GM10248 (cell line): ENCODE results near the gene CPA1.

Experiments
- CTCF ChIA-PET: fragments of 300-600 bp; sonication (Branson Sonifier 250); formaldehyde crosslinking; extraction: SDS; loops from one replicate; lab custom pipeline; 2021; ENCODE audit warnings: antibody characterized with exemption; lab: Yijun Ruan, JAX
- POLR2A ChIA-PET: fragments of 350-650 bp; sonication (Branson Sonifier 250); formaldehyde crosslinking; extraction: SDS; loops from one replicate; lab custom pipeline; 2020; ENCODE audit warnings: antibody characterized with exemption; lab: Yijun Ruan, JAX
- DNase-seq: peaks from one replicate; pipeline ENCODE4 v3.0.0; 2012; ENCODE audit errors: extremely low spot score
- CTCF ChIP-seq: IDR thresholded peaks from 2 replicates; pipeline ENCODE4 v1.5.1; 2012; ENCODE audit warnings: mild to moderate bottlenecking, low read depth; ENCODE audit errors: extremely low read depth, missing control alignments, control extremely low read depth

CPA1 gene

GRCh38 chr7:130353196-130353595, 27.1 kb upstream of the CPA1 start:
- DNase-seq: no peak
- CTCF ChIA-PET: no interaction called here
- POLR2A ChIA-PET: no interaction called here
- no peak for TF ChIP-seq CTCF

- no peak for TF ChIP-seq CTCF
- ChIA-PET CTCF (no interaction called here), POLR2A (no interaction called here)
- no peak for DNase-seq
Measured at GRCh38 chr7:130356121-130356875, 24.0 kb upstream of the CPA1 start.

GRCh38 chr7:130356876-130357611, 23.2 kb upstream of the CPA1 start:
- ChIA-PET POLR2A (interaction anchor here (0.7 kb wide), 2 partner anchors 9 to 405 kb away, joined by 3 to 4 read pairs; partner anchors contain the start of gene UBE2H), CTCF (no interaction called here)
- no peak for TF ChIP-seq CTCF
- no peak for DNase-seq

GRCh38 chr7:130358471-130358870, 21.8 kb upstream of the CPA1 start:
- CTCF ChIA-PET: interaction anchor here (0.8 kb wide), 1 partner anchor 13 kb away, joined by 3 read pairs; no protein-coding TSS in a partner anchor

GRCh38 chr7:130359276-130359857, 20.9 kb upstream of the CPA1 start:
- no peak for DNase-seq
- ChIA-PET POLR2A (no interaction called here), CTCF (no interaction called here)
- TF ChIP-seq CTCF: no peak

More at GRCh38 chr7:130358471-130358870, 21.8 kb upstream of the CPA1 start:
- no peak for DNase-seq
- POLR2A ChIA-PET: no interaction called here
- TF ChIP-seq CTCF: no peak

- ChIA-PET POLR2A (no interaction called here), CTCF (no interaction called here)
- no peak for TF ChIP-seq CTCF
- DNase-seq: no peak
Measured at GRCh38 chr7:130360518-130360917, 19.8 kb upstream of the CPA1 start.
